H9 (cell line): ENCODE data around the gene THY1. TPM values are rescaled to one million over a fixed set of nuclear protein-coding genes. Genes with fewer than 3 reads are reported as not detected.

Source experiments
- DNase-seq: peaks from one replicate; pipeline ENCODE4 v3.0.0-alpha.2; 2017
- H2AFZ ChIP-seq: one replicate; pipeline ENCODE4 v1.6.1; 2013; ENCODE audit warnings: mild to moderate bottlenecking, low read length, control low read depth, moderate library complexity
- H2AK5ac ChIP-seq: 2 replicates; pipeline ENCODE4 v1.6.1; 2013; ENCODE audit warnings: low read length, control low read depth, mixed read lengths; ENCODE audit not compliant: insufficient read length
- H2BK120ac ChIP-seq: one replicate; pipeline ENCODE4 v1.6.1; 2013; ENCODE audit warnings: low read depth, mild to moderate bottlenecking, low read length, control low read depth, inconsistent platforms; ENCODE audit not compliant: poor library complexity, severe bottlenecking
- H2BK12ac ChIP-seq: 2 replicates; pipeline ENCODE4 v1.6.1; 2013; ENCODE audit warnings: low read length, control low read depth, mixed read lengths, low read depth; ENCODE audit not compliant: insufficient read length
- H2BK15ac ChIP-seq: 2 replicates; pipeline ENCODE4 v1.6.1; 2013; ENCODE audit warnings: low read depth, low read length, control low read depth
- H2BK20ac ChIP-seq: one replicate; pipeline ENCODE4 v1.6.1; 2013; ENCODE audit warnings: low read depth, mild to moderate bottlenecking, low read length, control low read depth, inconsistent platforms; ENCODE audit not compliant: poor library complexity, severe bottlenecking
- H2BK5ac ChIP-seq: 2 replicates; pipeline ENCODE4 v1.6.1; 2013; ENCODE audit warnings: low read length, control low read depth, mixed read lengths; ENCODE audit not compliant: insufficient read length
- H3K14ac ChIP-seq: 2 replicates; pipeline ENCODE4 v1.6.1; 2013; ENCODE audit warnings: low read length, control low read depth; ENCODE audit not compliant: insufficient read depth
- H3K18ac ChIP-seq: 2 replicates; pipeline ENCODE4 v1.6.1; 2013; ENCODE audit warnings: low read depth, mild to moderate bottlenecking, mixed read lengths, low read length, control low read depth; ENCODE audit not compliant: insufficient read length
- H3K23ac ChIP-seq: 2 replicates; pipeline ENCODE4 v1.6.1; 2013; ENCODE audit warnings: low read length, control low read depth, mixed read lengths, low read depth; ENCODE audit not compliant: insufficient read length
- H3K23me2 ChIP-seq: 2 replicates; pipeline ENCODE4 v1.6.1; 2013; ENCODE audit warnings: low read depth, mild to moderate bottlenecking, mixed read lengths, low read length, control low read depth; ENCODE audit not compliant: insufficient read length, poor library complexity, severe bottlenecking
- H3K27ac ChIP-seq: 2 replicates; pipeline ENCODE4 v1.5.1; 2013; ENCODE audit warnings: low read length, control low read depth, mixed read lengths, low read depth; ENCODE audit not compliant: insufficient read length
- H3K27me3 ChIP-seq: 2 replicates; pipeline ENCODE4 v1.6.1; 2013; ENCODE audit warnings: low read length, control low read depth, inconsistent platforms; ENCODE audit not compliant: insufficient read depth
- H3K4ac ChIP-seq: 2 replicates; pipeline ENCODE4 v1.6.1; 2013; ENCODE audit warnings: low read depth, mild to moderate bottlenecking, control low read depth, inconsistent platforms, low read length, moderate library complexity
- H3K4me1 ChIP-seq: 2 replicates; pipeline ENCODE4 v1.6.1; 2013; ENCODE audit warnings: low read length, control low read depth, inconsistent platforms; ENCODE audit not compliant: insufficient read depth
- H3K4me2 ChIP-seq: 2 replicates; pipeline ENCODE4 v1.6.1; 2013; ENCODE audit warnings: low read length, control low read depth, mixed read lengths; ENCODE audit not compliant: insufficient read length, insufficient read depth
- H3K56ac ChIP-seq: 2 replicates; pipeline ENCODE4 v1.6.1; 2013; ENCODE audit warnings: low read depth, mild to moderate bottlenecking, mixed read lengths, low read length, control low read depth; ENCODE audit not compliant: insufficient read length
- H3K79me1 ChIP-seq: 2 replicates; pipeline ENCODE4 v1.6.1; 2013; ENCODE audit warnings: low read depth, mild to moderate bottlenecking, moderate library complexity, low read length, control low read depth, inconsistent platforms; ENCODE audit not compliant: insufficient read depth, poor library complexity, severe bottlenecking
- H3K79me2 ChIP-seq: 2 replicates; pipeline ENCODE4 v1.6.1; 2013; ENCODE audit warnings: low read length, control low read depth, inconsistent platforms; ENCODE audit not compliant: insufficient read depth
- H3K9ac ChIP-seq: 2 replicates; pipeline ENCODE4 v1.6.1; 2013; ENCODE audit warnings: low read length, control low read depth, mixed read lengths; ENCODE audit not compliant: insufficient read length; ENCODE audit errors: extremely low read depth
- H3K9me3 ChIP-seq: one replicate; pipeline ENCODE4 v1.6.1; 2013; ENCODE audit warnings: low read depth, low read length, inconsistent platforms; ENCODE audit not compliant: control insufficient read depth
- H3T11ph ChIP-seq: one replicate; pipeline ENCODE4 v1.6.1; 2013; ENCODE audit warnings: mild to moderate bottlenecking, low read length, control low read depth, inconsistent platforms
- H4K20me1 ChIP-seq: one replicate; pipeline ENCODE4 v1.6.1; 2013; ENCODE audit not compliant: control insufficient read depth, insufficient read length, insufficient read depth
- H4K5ac ChIP-seq: 2 replicates; pipeline ENCODE4 v1.6.1; 2013; ENCODE audit warnings: low read depth, mild to moderate bottlenecking, mixed read lengths, low read length, control low read depth; ENCODE audit not compliant: insufficient read length
- H4K8ac ChIP-seq: replicated peaks from 2 replicates; pipeline ENCODE4 v1.6.1; 2013; ENCODE audit warnings: low read length, control low read depth, mixed read lengths, low read depth; ENCODE audit not compliant: insufficient read length
- H4K91ac ChIP-seq: 2 replicates; pipeline ENCODE4 v1.6.1; 2013; ENCODE audit warnings: low read depth, mild to moderate bottlenecking, moderate library complexity, mixed read lengths, low read length, control low read depth; ENCODE audit not compliant: insufficient read length
- H3K27ac Mint-ChIP-seq, 3 experiments: 2 replicates in 2 of 3; 3 replicates in 1 of 3; pipeline ENCODE4 v1.8.0; 2020 to 2021; ENCODE audit warnings: mixed read lengths in 3 of 3, mild to moderate bottlenecking in 1 of 3, moderate library complexity in 1 of 3
- H3K27me3 Mint-ChIP-seq: 2 replicates; pipeline ENCODE4 v1.8.0; 2021; ENCODE audit warnings: low read depth, mild to moderate bottlenecking, moderate library complexity, mixed read lengths
- H3K36me3 Mint-ChIP-seq, 3 experiments: 2 replicates in 2 of 3; 3 replicates in 1 of 3; pipeline ENCODE4 v1.8.0; 2020 to 2021; ENCODE audit warnings: low read depth in 3 of 3, mixed read lengths in 3 of 3; ENCODE audit not compliant: insufficient read depth in 1 of 3
- H3K4me1 Mint-ChIP-seq, 2 experiments: 2 replicates each; pipeline ENCODE4 v1.8.0; 2020; ENCODE audit warnings: mixed read lengths in 2 of 2
- H3K4me3 Mint-ChIP-seq, 2 experiments: 2 replicates in 1 of 2; 3 replicates in 1 of 2; pipeline ENCODE4 v1.8.0; 2020 to 2021; ENCODE audit warnings: mild to moderate bottlenecking in 2 of 2, mixed read lengths in 2 of 2, moderate library complexity in 1 of 2
- H3K9me3 Mint-ChIP-seq, 2 experiments: 2 replicates in 1 of 2; 3 replicates in 1 of 2; pipeline ENCODE4 v1.8.0; 2020; ENCODE audit warnings: mild to moderate bottlenecking in 2 of 2, mixed read lengths in 2 of 2, moderate library complexity in 1 of 2
- CTCF ChIP-seq: fragments of 200-600 bp; sonication (generic); conservative IDR thresholded peaks from 3 replicates; pipeline ENCODE4 v1.8.0; 2021; ENCODE audit warnings: antibody characterized with exemption, mild to moderate bottlenecking
- WGBS: extraction: QIAGEN DNeasy Blood & Tissue Kit; methylation state at CpG from one replicate; pipeline ENCODE4 v1.1.7; 2013; ENCODE audit warnings: missing lambda C conversion rate, low lambda C conversion rate, mixed read lengths; ENCODE audit not compliant: insufficient read length; ENCODE audit errors: extremely low coverage; 5-methylcytosine and 5-hydroxymethylcytosine counted together
- total RNA-seq: library from RNA; stranded (reverse); gene quantifications from 2 replicates; pipeline ENCODE4 v1.2.1, GENCODE V29; 2021

THY1 gene
- total RNA-seq, 1 experiment from 2014 or later: 176 TPM

- H2AK5ac ChIP-seq: no peak overlapping the region
- H2BK5ac ChIP-seq: no peak overlapping the region
- peaks cover 3% of the 10 kb centered on the region; the same call in 1 of the 2 replicates for H3K27me3 ChIP-seq
- Mint-ChIP-seq H3K4me1 (peaks cover 60 to 70% of the 10 kb centered on the region in 2 experiments), H3K4me3 (peak overlapping the region; percentile 44 to 51; a peak in 4 of 5 replicates), H3K9me3 (no peaks in the 10 kb centered on the region; a peak in 1 of 5 replicates), H3K36me3 (peaks cover 0 to 3% (median 0%) of the 10 kb centered on the region in 3 experiments; a peak in 1 of 7 replicates), H3K27ac (peak overlapping the region in 2 of 3 experiments; percentile 87 to 94; a peak in 5 of 7 replicates), H3K27me3 (peaks cover 15% of the 10 kb centered on the region)
- no peak overlapping the region for H3K23ac ChIP-seq
- H4K5ac ChIP-seq: no peak overlapping the region
- no peak overlapping the region for H2AFZ ChIP-seq
- no peak for DNase-seq
- H3K14ac ChIP-seq: no peak overlapping the region
- H4K8ac ChIP-seq: no peak overlapping the region
- H3T11ph ChIP-seq: no peak overlapping the region
- H3K4me2 ChIP-seq: no peak overlapping the region
- no peak overlapping the region for H3K4ac ChIP-seq
- no peak overlapping the region for H3K18ac ChIP-seq
- no peaks in the 10 kb centered on the region for H3K79me2 ChIP-seq
- peaks cover 3% of the 10 kb centered on the region; the same call in 1 of the 2 replicates for H3K4me1 ChIP-seq
- H3K9ac ChIP-seq: no peak overlapping the region
- H4K91ac ChIP-seq: no peak overlapping the region
- WGBS: no CpG with 5 or more reads among the region's 6 CpGs
- no peaks in the 10 kb centered on the region for H4K20me1 ChIP-seq
- H3K23me2 ChIP-seq: peaks cover 15% of the 10 kb centered on the region
- no peak overlapping the region for H2BK120ac ChIP-seq
- no peak overlapping the region for H2BK20ac ChIP-seq
- H2BK15ac ChIP-seq: no peak overlapping the region
- no peak overlapping the region for H3K56ac ChIP-seq
- no peak overlapping the region for H3K27ac ChIP-seq
- H3K9me3 ChIP-seq: no peaks in the 10 kb centered on the region
- no peak overlapping the region for H2BK12ac ChIP-seq
- TF ChIP-seq CTCF: no peak
- H3K79me1 ChIP-seq: no peaks in the 10 kb centered on the region
Measured at GRCh38 chr11:119377961-119378667, 44.9 kb downstream of the THY1 start.
